GM18867 (cell line): ENCODE data around the gene GUK1.

Source experiments
- ATAC-seq: cut with Tn5 transposase; IDR thresholded peaks from one replicate; pipeline ENCODE4 v1.9.1; 2021; ENCODE audit warnings: mild to moderate bottlenecking, moderate library complexity; ENCODE audit not compliant: unreplicated experiment

GUK1 gene

GRCh38 chr1:228123505-228123904 is 16.6 kb upstream of the GUK1 start:
- ATAC-seq = no peak

GRCh38 chr1:228125185-228125584 is 14.9 kb upstream of the GUK1 start:
- no peak for ATAC-seq

GRCh38 chr1:228131766-228132165 is 8.3 kb upstream of the GUK1 start:
- no peak for ATAC-seq

GRCh38 chr1:228134591-228134990 is 5.5 kb upstream of the GUK1 start:
- ATAC-seq = no peak

GRCh38 chr1:228136901-228137300 is 3.2 kb upstream of the GUK1 start:
- no peak for ATAC-seq

GRCh38 chr1:228139406-228139930 is 611 bp upstream of the GUK1 start:
- no peak for ATAC-seq

- ATAC-seq = no peak
These were observed 696 bp downstream of the GUK1 start for GRCh38 chr1:228140724-228141225.

GRCh38 chr1:228141226-228142044 is 1.4 kb downstream of the GUK1 start:
- no peak for ATAC-seq

- no peak for ATAC-seq
These were observed 2.1 kb downstream of the GUK1 start for GRCh38 chr1:228142155-228142691.

- ATAC-seq = no peak
These were observed 2.6 kb downstream of the GUK1 start for GRCh38 chr1:228142701-228143136.

GRCh38 chr1:228143480-228144192 is 3.6 kb downstream of the GUK1 start:
- no peak for ATAC-seq

GRCh38 chr1:228144193-228144992 is 4.3 kb downstream of the GUK1 start:
- no peak for ATAC-seq

- no peak for ATAC-seq
These were observed 4.9 kb downstream of the GUK1 start for GRCh38 chr1:228144993-228145343.

- no peak for ATAC-seq
These were observed 5.7 kb downstream of the GUK1 start for GRCh38 chr1:228145463-228146416.

- no peak for ATAC-seq
These were observed 6.5 kb downstream of the GUK1 start for GRCh38 chr1:228146417-228147150.

- no peak for ATAC-seq
These were observed 7.1 kb downstream of the GUK1 start for GRCh38 chr1:228147151-228147693.

GRCh38 chr1:228147768-228148167 is 7.7 kb downstream of the GUK1 start:
- ATAC-seq = no peak

- no peak for ATAC-seq
These were observed 8.2 kb downstream of the GUK1 start for GRCh38 chr1:228148196-228148861.
